Fibroblast of pulmonary artery (primary cell): ENCODE results near the gene POLR3K.
"Not testable (repeated sequence)": the region's sequence is repeated elsewhere in the genome, so short reads cannot be mapped to it uniquely, and the experiment has no call there.

Experiments used
- DNase-seq: peaks from one replicate; pipeline ENCODE4 v3.0.0-alpha.2; 2010; ENCODE audit warnings: low read depth
- H3K4me3 ChIP-seq: replicated peaks from 2 replicates; pipeline ENCODE4 v1.5.1; 2011; ENCODE audit warnings: low read depth, mild to moderate bottlenecking, control low read depth, low read length, moderate library complexity
- CTCF ChIP-seq: IDR thresholded peaks from 2 replicates; pipeline ENCODE4 v1.5.1; 2011; ENCODE audit warnings: mild to moderate bottlenecking, control low read depth, low read length, inconsistent platforms; ENCODE audit errors: missing control alignments

Gene POLR3K

GRCh38 chr16:50769-51591 is 2.4 kb downstream of the POLR3K start:
- no peak for TF ChIP-seq CTCF
- DNase-seq = no peak
- H3K4me3 ChIP-seq = no peak overlapping the region

GRCh38 chr16:47234-47633 is 6.2 kb downstream of the POLR3K start:
- TF ChIP-seq CTCF = no peak
- DNase-seq = no peak
- H3K4me3 ChIP-seq = no peak overlapping the region

- not testable (repeated sequence) for H3K4me3 ChIP-seq, DNase-seq
These were observed 6.9 kb downstream of the POLR3K start for GRCh38 chr16:46510-46909.

GRCh38 chr16:45454-45853 is 8.0 kb downstream of the POLR3K start:
- TF ChIP-seq CTCF = no peak
- no peak overlapping the region for H3K4me3 ChIP-seq
- DNase-seq = no peak

GRCh38 chr16:44655-45054 is 8.8 kb downstream of the POLR3K start:
- DNase-seq = no peak
- no peak for TF ChIP-seq CTCF
- no peak overlapping the region for H3K4me3 ChIP-seq

GRCh38 chr16:43294-43693 is 10.1 kb downstream of the POLR3K start:
- no peak overlapping the region for H3K4me3 ChIP-seq
- TF ChIP-seq CTCF = no peak
- no peak for DNase-seq

DNA sequence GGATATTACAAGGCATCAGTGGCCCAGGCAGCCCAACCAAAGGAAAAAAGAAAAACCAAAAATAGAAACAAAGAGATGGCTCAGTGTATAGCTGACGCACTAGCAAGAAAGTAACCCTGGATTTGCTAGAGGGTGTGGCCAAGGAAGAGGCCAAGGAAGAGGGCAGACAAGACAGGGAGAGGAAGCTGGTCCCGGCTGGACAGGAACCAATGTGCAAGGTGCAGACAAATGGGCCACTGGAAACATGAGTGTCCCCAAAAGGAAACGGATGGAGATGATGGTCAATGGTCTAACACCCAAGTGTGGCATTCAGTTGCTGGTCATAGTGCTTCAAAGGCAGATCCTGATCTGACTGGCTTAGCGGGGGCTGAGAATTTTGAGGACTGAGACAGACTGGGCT is 10.7 kb downstream of the POLR3K start:
- DNase-seq = no peak
- no peak for TF ChIP-seq CTCF
- no peak overlapping the region for H3K4me3 ChIP-seq
